Retina (tissue), 1 donor: ENCODE data around the gene IKZF1.

Source experiments
- DNase-seq: peaks from one replicate; pipeline ENCODE4 v3.0.0-alpha.2; 2016

Gene IKZF1

GRCh38 chr7:50379539-50379938 is 75.0 kb downstream of the IKZF1 start:
- DNase-seq: no peak

DNA sequence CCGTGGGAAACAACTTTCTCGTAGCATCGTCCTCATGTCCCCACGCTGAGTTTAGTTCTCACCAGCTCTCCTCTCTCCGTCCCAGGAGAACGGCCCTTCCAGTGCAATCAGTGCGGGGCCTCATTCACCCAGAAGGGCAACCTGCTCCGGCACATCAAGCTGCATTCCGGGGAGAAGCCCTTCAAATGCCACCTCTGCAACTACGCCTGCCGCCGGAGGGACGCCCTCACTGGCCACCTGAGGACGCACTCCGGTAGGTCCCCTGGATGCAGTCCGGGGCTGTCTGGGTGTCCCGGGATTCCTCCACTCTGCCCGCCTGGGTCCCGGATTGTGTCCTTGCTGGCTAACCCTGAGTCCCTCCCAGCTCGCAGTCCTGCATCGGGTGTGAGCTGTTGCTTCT is 77.9 kb downstream of the IKZF1 start:
- no peak for DNase-seq

GRCh38 chr7:50387351-50387750 is 82.8 kb downstream of the IKZF1 start:
- DNase-seq: no peak

DNA sequence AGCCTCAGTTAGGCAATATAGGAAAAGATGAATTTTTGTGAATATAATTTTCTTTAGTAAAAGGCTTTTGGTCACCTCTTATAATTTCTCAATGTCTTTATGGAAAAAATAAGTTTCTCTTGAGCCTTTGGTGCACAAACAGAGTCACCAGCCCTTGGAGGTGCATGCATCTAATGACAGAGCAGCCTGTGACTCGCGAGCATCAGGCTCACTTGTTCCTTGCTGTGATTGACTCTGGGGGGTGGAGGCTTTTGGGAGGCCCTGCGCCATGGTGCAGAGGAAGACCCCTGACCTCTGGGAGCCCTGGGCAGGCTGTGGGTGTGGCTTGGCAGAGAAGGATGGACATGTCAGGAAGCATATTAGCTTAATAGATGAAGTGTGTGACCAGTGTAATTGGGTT is 85.4 kb downstream of the IKZF1 start:
- DNase-seq: no peak

DNA sequence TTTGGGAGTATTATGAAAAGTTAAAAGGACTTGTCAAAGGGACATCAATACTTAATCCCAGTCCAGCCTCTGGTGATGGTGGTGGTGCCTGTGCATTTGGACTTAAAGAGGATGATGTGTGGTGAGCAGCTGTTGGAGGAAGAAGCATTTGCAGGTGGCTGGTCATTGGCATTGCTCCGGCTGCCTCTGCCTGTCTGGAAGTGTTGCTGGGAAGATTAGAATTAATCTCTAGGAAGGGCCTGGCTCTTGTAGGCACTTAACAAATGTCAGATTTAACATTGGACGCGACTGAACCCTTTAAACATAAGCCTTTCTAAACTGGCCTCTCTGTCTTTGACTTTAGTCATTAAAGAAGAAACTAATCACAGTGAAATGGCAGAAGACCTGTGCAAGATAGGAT is 86.9 kb downstream of the IKZF1 start:
- no peak for DNase-seq

GRCh38 chr7:50393076-50393475 is 88.6 kb downstream of the IKZF1 start:
- DNase-seq: no peak

DNA sequence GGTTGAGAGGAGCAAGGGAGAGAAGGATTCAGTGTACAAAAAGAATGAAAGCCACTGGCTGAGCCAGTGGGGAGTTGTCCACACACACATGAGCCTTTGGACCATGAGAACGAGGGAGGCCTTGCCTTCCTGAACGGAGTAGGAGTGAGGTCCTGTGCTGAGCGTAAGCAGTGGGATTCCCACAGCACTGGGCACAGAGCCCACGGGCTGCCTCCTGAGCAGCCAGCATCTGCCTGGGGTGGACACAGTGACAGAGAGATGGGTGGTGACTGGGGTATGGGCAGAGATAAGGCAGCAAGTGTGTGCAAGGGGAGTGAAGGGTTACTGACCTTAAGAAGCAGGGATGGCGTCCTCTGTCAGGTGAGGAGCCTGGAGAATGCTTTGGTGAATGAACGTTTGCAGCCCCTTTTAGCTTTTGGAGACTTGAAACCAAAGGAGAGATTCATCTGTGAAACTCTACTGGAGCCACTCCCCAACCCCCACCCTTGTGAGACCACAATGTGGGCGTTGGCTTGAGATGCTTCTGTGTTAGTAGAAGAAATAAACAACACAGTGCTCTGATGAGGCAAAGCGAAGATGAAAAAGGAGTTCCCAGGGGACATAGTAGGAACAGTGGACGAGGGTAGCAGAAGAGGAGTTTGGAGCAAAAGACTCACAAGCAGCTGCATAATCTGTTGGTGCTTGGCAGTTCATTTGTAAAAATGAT is 89.2 kb downstream of the IKZF1 start:
- no peak for DNase-seq

DNA sequence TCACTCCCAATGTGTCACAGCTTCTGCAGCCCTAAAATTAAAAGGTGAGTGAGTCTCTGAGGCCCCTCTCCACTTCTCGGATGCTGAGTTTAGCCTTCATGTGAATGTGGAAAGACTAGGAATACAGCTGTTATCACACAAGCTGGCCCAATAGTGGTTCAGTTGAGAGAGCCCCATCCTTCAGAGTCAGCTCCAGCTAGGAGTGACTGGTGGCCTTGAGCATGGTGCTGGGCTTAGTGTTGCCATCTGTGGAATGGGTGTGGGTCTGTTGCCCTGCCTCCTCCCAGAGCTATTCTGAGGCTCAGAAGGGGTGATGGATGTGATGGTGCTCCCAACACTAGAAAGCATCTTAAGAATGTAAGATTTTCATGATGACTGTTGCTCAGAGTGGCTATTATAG is 89.8 kb downstream of the IKZF1 start:
- DNase-seq: no peak

GRCh38 chr7:50396856-50397255 is 92.3 kb downstream of the IKZF1 start:
- no peak for DNase-seq

DNA sequence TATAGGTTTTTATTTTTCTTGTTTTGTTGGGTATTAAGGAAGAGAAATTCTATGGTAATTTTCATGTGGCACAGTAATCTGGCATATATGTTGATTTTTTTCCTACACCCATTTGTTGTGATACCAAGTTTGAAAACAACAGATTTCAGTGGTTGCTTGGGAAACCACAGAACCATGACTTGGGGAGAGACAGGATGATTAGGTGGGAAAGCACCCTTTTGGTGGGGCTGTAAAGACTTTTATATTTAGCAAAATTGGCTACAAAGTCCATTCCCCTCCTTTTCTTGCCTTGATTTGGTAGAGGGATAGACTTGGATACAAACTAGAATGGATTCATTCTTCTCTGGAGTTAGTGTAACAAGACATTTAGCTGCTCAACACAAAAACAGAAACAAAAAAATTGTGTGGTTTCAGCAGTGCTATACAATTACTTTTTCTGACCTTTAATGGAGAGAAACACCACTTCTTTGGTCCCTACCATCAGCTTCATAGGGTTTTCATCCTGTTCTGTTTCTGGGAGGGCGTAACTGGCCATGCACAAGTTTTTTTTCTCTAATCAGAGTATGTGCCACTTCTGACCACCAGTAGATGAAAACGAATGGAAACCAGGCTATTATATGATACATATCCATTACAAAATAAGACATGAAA is 92.9 kb downstream of the IKZF1 start:
- no peak for DNase-seq

DNA sequence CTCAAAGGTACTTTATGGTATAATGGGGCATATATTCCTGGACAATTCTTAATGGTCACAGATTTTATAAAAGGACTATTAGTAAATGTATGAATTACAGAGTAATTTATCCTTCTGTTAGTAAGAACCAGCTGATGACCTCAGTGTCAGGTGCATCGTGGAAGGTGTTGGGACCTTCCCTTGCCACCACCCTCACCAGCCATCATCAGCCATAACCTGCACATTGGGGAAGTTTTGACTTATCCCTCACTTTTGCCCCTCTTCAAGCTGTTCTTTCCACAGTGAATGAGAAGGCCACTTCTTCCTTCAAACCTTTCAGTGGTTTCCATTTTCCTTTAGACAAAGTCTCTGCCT is 93.4 kb downstream of the IKZF1 start:
- DNase-seq: no peak

GRCh38 chr7:50399206-50399605 is 94.7 kb downstream of the IKZF1 start:
- DNase-seq: no peak

- no peak for DNase-seq
Measured at GRCh38 chr7:50399635-50400034, 95.1 kb downstream of the IKZF1 start.

DNA sequence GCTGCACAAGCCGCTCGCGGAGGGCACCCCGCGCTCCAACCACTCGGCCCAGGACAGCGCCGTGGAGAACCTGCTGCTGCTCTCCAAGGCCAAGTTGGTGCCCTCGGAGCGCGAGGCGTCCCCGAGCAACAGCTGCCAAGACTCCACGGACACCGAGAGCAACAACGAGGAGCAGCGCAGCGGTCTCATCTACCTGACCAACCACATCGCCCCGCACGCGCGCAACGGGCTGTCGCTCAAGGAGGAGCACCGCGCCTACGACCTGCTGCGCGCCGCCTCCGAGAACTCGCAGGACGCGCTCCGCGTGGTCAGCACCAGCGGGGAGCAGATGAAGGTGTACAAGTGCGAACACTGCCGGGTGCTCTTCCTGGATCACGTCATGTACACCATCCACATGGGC is 95.6 kb downstream of the IKZF1 start:
- DNase-seq: peak; percentile 71

- DNase-seq: no peak
Measured at GRCh38 chr7:50404392-50404791, 99.9 kb downstream of the IKZF1 start.

DNA sequence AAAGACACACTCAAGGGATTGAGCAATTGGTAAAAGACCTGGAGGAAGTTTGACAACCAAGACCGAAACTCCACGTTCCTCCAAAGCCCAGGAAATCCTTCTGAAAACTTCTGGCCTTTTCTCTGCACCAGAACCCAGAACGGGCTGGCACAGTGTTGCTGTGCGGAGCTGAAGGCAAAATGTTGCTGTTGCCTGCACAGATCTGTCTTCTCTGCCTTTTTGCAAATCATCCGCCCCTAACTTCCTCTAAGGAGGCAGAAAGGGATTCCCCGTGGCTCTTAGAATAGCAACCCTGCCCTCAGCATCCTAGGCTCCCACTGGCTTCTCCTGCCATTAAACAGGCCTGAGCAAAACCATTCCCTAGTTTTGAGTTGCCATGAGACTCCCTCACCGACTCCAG is 100.7 kb downstream of the IKZF1 start:
- no peak for DNase-seq

DNA sequence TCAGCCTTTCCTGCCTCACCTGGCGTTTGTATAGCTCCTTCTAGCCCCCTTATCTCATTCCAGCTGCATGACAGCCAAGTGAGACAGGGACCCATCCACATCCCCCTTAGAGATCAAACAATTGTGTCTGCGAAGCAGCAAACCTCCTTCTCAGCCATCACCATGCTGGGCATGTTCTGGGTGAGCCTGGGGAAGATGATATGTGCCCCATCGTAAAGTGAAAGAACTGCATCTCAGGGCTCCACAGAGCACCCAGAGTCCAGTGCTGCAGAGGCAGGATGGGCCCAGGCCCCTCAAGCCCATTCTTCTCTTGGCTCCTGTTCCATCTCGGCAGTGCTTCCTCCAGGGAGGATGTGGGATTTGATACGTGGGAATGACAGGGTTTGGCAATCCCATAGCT is 102.4 kb downstream of the IKZF1 start:
- no peak for DNase-seq

- no peak for DNase-seq
Measured at GRCh38 chr7:50409856-50410745, 105.6 kb downstream of the IKZF1 start.

DNA sequence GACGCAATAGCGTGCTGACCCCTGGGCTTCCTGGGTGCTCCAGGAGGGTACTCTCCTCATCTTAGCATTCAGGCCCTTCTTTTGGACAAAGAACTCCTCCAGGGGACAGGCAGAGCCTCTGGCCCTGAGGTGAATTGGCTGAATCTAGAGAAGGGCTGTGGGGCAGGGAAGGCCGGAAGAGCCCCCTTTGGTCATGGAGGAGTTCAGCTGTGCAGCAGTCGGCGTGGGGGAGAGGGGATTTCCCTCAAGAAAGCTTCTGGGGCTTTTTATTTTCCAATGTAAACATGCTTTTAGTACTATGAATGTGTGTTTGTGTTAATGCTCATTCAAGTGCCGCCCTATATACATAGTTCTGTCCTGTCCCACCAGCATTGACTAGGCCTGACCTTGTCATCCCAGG is 106.8 kb downstream of the IKZF1 start:
- no peak for DNase-seq

DNA sequence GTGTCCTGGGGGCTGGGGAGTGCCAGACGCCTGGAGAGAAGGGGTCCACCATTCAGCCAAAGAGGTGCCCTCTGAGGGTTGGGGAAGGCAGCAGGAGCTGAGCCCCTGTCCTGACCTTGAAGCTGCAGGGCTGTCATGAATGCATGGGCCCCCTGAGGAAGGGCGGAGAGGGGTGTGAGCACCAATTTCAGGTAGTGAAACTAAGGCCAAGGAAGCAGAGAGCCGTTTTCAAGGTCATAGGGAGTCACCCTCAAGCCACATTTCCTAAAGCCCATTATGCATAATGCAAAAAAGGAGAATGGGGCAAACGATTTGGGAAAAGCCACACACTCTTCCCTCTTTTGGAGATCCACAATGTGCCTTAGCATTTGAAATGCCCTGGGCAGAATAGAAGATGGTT is 108.5 kb downstream of the IKZF1 start:
- DNase-seq: no peak

DNA sequence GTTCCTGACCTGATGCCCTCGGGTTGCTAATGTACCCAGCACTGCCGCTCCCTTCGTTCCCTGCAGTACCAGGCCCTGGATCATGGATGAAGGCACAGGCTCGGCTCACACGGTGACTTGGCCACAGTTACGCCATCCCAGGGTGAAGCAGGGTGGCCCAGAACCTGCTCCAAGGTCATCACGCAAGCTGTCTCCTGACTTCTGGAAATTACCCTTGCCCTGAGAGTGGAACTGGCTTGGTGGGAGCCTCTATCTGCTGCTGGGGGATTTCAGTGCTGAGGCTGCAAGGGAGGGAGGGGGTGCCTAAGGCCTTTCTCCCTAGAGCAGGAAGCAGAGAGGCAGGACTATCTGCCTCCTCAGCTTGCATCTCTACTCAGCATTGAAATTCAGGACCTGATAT is 109.0 kb downstream of the IKZF1 start:
- no peak for DNase-seq

DNA sequence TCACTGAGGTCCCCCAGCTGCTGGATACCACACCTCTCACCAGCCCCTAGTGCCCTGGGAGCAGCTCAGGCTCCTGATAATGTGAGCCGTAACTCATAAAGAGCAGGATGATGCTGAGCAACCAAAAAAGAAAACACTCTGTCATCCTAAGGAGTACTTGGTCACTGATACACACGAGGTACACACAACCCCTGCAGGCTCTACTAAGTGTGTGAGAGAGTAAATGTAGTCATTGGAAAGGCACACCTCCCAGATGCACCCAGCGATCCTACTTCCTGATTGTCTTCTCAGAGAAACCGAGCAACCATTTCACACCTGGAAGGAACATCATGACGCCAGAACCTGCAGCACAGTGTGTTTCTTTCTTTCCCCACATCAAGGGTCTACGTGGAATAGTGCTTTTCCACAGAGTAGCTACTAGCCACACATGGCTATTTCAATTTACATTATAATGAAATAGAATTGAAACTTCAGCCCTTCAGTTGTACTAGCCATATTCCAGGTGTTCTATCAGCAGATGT is 111.4 kb downstream of the IKZF1 start:
- DNase-seq: no peak

GRCh38 chr7:50416527-50417182 is 112.1 kb downstream of the IKZF1 start:
- DNase-seq: no peak
